Endothelial cell of umbilical vein (primary cell): Measurements from ENCODE around the gene BMPR1A. TPM values are rescaled to one million over a fixed set of nuclear protein-coding genes. Genes with fewer than 3 reads are reported as not detected.
"Not testable (repeated sequence)": the region's sequence is repeated elsewhere in the genome, so short reads cannot be mapped to it uniquely, and the experiment has no call there.

Experiments
- BruUV-seq: library from RNA; stranded (reverse); fragments of 400-500 nt; replicated peaks from 2 replicates; lab custom pipeline; 2021; lab: Mats Ljungman, UMichigan
- CTCF ChIA-PET: fragments of 300-600, 350-600 bp; sonication (Branson Sonifier 250); formaldehyde crosslinking; loops from one replicate; lab custom pipeline; 2021; ENCODE audit warnings: antibody characterized with exemption, inconsistent platforms; lab: Charles Lee
- POLR2A ChIA-PET: fragments of 300-600, 350-600 bp; sonication (Branson Sonifier 250); formaldehyde crosslinking; loops from one replicate; lab custom pipeline; 2021; ENCODE audit warnings: antibody characterized with exemption, inconsistent platforms; lab: Charles Lee
- DNase-seq: peaks from one replicate; pipeline ENCODE4 v3.0.0-alpha.2; 2011; ENCODE audit warnings: low read depth, low spot score
- FAIRE-seq: peaks from 2 replicates; lab custom pipeline; 2011; peaks lifted over from hg19 to GRCh38; lab: Jason Lieb, UNC
- H2AFZ ChIP-seq: 2 replicates; pipeline ENCODE4 v1.6.0; 2012; ENCODE audit warnings: low read depth, low read length, control low read depth, inconsistent platforms
- H3K27ac ChIP-seq: 2 replicates; pipeline ENCODE4 v1.5.1; 2011; ENCODE audit warnings: low read depth, mild to moderate bottlenecking, control low read depth, low read length, moderate library complexity; ENCODE audit not compliant: insufficient read depth
- H3K27me3 ChIP-seq, 2 experiments: 2 replicates each; pipeline versions ENCODE4 v1.6.0 to v1.6.1; 2011; ENCODE audit warnings: low read length in 2 of 2, mixed read lengths in 1 of 2; ENCODE audit not compliant: control insufficient read depth in 2 of 2, insufficient read depth in 2 of 2
- H3K36me3 ChIP-seq, 2 experiments: 2 replicates in 1 of 2; 3 replicates in 1 of 2; pipeline ENCODE4 v1.5.1; 2011; ENCODE audit warnings: low read length in 2 of 2, mild to moderate bottlenecking in 1 of 2, moderate library complexity in 1 of 2; ENCODE audit not compliant: control insufficient read depth in 2 of 2, insufficient read depth in 2 of 2; ENCODE audit errors: extremely low read depth in 1 of 2
- H3K4me1 ChIP-seq: 3 replicates; pipeline ENCODE4 v1.5.1; 2011; ENCODE audit warnings: mild to moderate bottlenecking, low read length; ENCODE audit not compliant: control insufficient read depth, insufficient read depth; ENCODE audit errors: extremely low read depth
- H3K4me2 ChIP-seq: 2 replicates; pipeline ENCODE4 v1.6.1; 2011; ENCODE audit warnings: low read length, control low read depth, mixed read lengths; ENCODE audit not compliant: insufficient read depth
- H3K4me3 ChIP-seq, 3 experiments: fragments of 200-600 bp in 1 of 3; sonication (generic), shearing (Covaris generic) in 1 of 3; replicated peaks in 1 of 3; 2 replicates each; pipeline ENCODE4 v1.5.1; 2011 to 2016; ENCODE audit warnings: control low read depth in 3 of 3, low read length in 3 of 3, mild to moderate bottlenecking in 2 of 3, inconsistent platforms in 1 of 3, low read depth in 1 of 3, moderate library complexity in 1 of 3; ENCODE audit not compliant: insufficient read depth in 1 of 3
- H3K79me2 ChIP-seq: 2 replicates; pipeline ENCODE4 v1.6.0; 2012; ENCODE audit warnings: low read length, inconsistent platforms; ENCODE audit not compliant: control insufficient read depth, insufficient read depth
- H3K9ac ChIP-seq: replicated peaks from 2 replicates; pipeline ENCODE3; 2011; ENCODE audit warnings: low read length, control low read depth; ENCODE audit not compliant: insufficient read depth; ENCODE audit errors: extremely low read depth
- H3K9me1 ChIP-seq: replicated peaks from 3 replicates; pipeline ENCODE4 v1.6.0; 2011; ENCODE audit warnings: mild to moderate bottlenecking, low read length; ENCODE audit not compliant: control insufficient read depth, insufficient read depth; ENCODE audit errors: extremely low read depth
- H3K9me3 ChIP-seq: replicated peaks from 2 replicates; pipeline ENCODE4 v1.5.1; 2012; ENCODE audit warnings: low read length, inconsistent platforms; ENCODE audit not compliant: control insufficient read depth, insufficient read depth
- H4K20me1 ChIP-seq: replicated peaks from 2 replicates; pipeline ENCODE3; 2011; ENCODE audit warnings: mild to moderate bottlenecking, low read length; ENCODE audit not compliant: control insufficient read depth, insufficient read depth; ENCODE audit errors: extremely low read depth
- EZH2 ChIP-seq: IDR thresholded peaks from 2 replicates; pipeline ENCODE4 v1.6.1; 2012; ENCODE audit warnings: borderline replicate concordance, low read depth, mild to moderate bottlenecking, moderate library complexity, low read length, inconsistent platforms; ENCODE audit not compliant: severe bottlenecking
- FOS ChIP-seq: IDR thresholded peaks from 2 replicates; pipeline ENCODE4 v1.6.1; 2011; ENCODE audit warnings: mild to moderate bottlenecking, low read length, moderate library complexity, borderline replicate concordance; ENCODE audit not compliant: insufficient read depth
- GATA2 ChIP-seq: IDR thresholded peaks from 2 replicates; pipeline ENCODE4 v1.7.0; 2011; ENCODE audit warnings: low read depth, mild to moderate bottlenecking, moderate library complexity, mixed read lengths, low read length; ENCODE audit not compliant: insufficient read length, insufficient read depth
- MAX ChIP-seq: IDR thresholded peaks from 2 replicates; pipeline ENCODE4 v1.6.1; 2011; ENCODE audit not compliant: insufficient read depth, insufficient read length
- MYC ChIP-seq: IDR thresholded peaks from one replicate; pipeline ENCODE4 v1.6.1; 2011; ENCODE audit warnings: mild to moderate bottlenecking, low read depth, low read length
- POLR2A ChIP-seq: IDR thresholded peaks from 2 replicates; pipeline ENCODE4 v1.6.1; 2012; ENCODE audit warnings: low read depth, mild to moderate bottlenecking, control low read depth, low read length
- dilution Hi-C: fragments of 300-500 bp; cut with MboI; formaldehyde crosslinking; loops from one replicate; pipeline ENCODE4 v1.15.0; 2019; ENCODE audit warnings: low sequenced_read_pairs; ENCODE audit not compliant: extremely low pct_ligation_motif_present
- intact Hi-C: fragments of 100-400 bp; cut with micrococcal nuclease; formaldehyde crosslinking; loops from one replicate; pipeline ENCODE4 v1.10.0; 2022
- polyA plus RNA-seq, 4 experiments: library from polyadenylated mRNA; depleted of rRNA in 3 of 4; stranded (reverse) in 3 of 4; unstranded in 1 of 4; fragments of >200 nt; gene quantifications; 2 replicates each; pipeline versions ENCODE4 v1.2.1 to v1.2.3, GENCODE V29; 2011 to 2012; ENCODE audit warnings: missing spikeins in 1 of 4
- total RNA-seq: library from RNA; stranded (reverse); gene quantifications from 2 replicates; pipeline ENCODE4 v1.2.3, GENCODE V29; 2021
- TF ChIP-seq, protein P1 (sequence below), 2 donors: IDR thresholded peaks; 1 replicate in 1 of 2; 2 replicates in 1 of 2; pipeline ENCODE4 v1.5.1; 2011; ENCODE audit warnings: low read length in 2 of 2, mild to moderate bottlenecking in 2 of 2, moderate library complexity in 2 of 2, control low read depth in 1 of 2, inconsistent platforms in 1 of 2, low read depth in 1 of 2; ENCODE audit not compliant: insufficient read depth in 1 of 2; ENCODE audit errors: extremely low read depth in 1 of 2

BMPR1A gene
- total and polyA plus RNA-seq, 2 donors (not counting 3 experiments of a cell fraction or from before 2014, with no cell fraction given), result not detected

- H3K4me2 ChIP-seq, result no peak overlapping the region
- H3K27ac ChIP-seq, result no peak overlapping the region
- ChIA-PET CTCF (interaction anchor here (1.2 kb wide), 1 partner anchor 104 kb away, joined by 3 read pairs; no protein-coding TSS in a partner anchor), POLR2A (no interaction called here)
- intact Hi-C loops, result no loop called here
- FAIRE-seq, result no peak
- no peaks in the 10 kb centered on the region for H3K36me3 ChIP-seq
- peaks cover 9% of the 10 kb centered on the region for H3K4me1 ChIP-seq
- H3K4me3 ChIP-seq, result no peak overlapping the region
- H3K9me1 ChIP-seq, result no peaks in the 10 kb centered on the region
- no peak for DNase-seq
- BruUV-seq, result no TSS peak
- no peaks in the 10 kb centered on the region for H3K9me3 ChIP-seq
- TF ChIP-seq, protein P1, sequence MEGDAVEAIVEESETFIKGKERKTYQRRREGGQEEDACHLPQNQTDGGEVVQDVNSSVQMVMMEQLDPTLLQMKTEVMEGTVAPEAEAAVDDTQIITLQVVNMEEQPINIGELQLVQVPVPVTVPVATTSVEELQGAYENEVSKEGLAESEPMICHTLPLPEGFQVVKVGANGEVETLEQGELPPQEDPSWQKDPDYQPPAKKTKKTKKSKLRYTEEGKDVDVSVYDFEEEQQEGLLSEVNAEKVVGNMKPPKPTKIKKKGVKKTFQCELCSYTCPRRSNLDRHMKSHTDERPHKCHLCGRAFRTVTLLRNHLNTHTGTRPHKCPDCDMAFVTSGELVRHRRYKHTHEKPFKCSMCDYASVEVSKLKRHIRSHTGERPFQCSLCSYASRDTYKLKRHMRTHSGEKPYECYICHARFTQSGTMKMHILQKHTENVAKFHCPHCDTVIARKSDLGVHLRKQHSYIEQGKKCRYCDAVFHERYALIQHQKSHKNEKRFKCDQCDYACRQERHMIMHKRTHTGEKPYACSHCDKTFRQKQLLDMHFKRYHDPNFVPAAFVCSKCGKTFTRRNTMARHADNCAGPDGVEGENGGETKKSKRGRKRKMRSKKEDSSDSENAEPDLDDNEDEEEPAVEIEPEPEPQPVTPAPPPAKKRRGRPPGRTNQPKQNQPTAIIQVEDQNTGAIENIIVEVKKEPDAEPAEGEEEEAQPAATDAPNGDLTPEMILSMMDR (IDR thresholded peaks at IDR 0.05; ENCODE audit: extremely low read depth in 1 of 2, insufficient read depth in 1 of 2, low read depth in 1 of 2, low read length in 2 of 2), result no peak
- no peak for TF ChIP-seq FOS
- TF ChIP-seq GATA2, result no peak
- no peak for TF ChIP-seq MAX
- TF ChIP-seq MYC, result no peak
- no peak for TF ChIP-seq POLR2A
- TF ChIP-seq EZH2, result no peak
- dilution Hi-C loops, result no loop called here
- H2AFZ ChIP-seq, result no peak overlapping the region
- no peak overlapping the region for H3K9ac ChIP-seq
- H4K20me1 ChIP-seq, result no peaks in the 10 kb centered on the region
- peaks cover 10% of the 10 kb centered on the region in 2 experiments for H3K27me3 ChIP-seq
- no peaks in the 10 kb centered on the region for H3K79me2 ChIP-seq
Measured at GRCh38 chr10:86863484-86863842, 107.0 kb downstream of the BMPR1A start.

DNA sequence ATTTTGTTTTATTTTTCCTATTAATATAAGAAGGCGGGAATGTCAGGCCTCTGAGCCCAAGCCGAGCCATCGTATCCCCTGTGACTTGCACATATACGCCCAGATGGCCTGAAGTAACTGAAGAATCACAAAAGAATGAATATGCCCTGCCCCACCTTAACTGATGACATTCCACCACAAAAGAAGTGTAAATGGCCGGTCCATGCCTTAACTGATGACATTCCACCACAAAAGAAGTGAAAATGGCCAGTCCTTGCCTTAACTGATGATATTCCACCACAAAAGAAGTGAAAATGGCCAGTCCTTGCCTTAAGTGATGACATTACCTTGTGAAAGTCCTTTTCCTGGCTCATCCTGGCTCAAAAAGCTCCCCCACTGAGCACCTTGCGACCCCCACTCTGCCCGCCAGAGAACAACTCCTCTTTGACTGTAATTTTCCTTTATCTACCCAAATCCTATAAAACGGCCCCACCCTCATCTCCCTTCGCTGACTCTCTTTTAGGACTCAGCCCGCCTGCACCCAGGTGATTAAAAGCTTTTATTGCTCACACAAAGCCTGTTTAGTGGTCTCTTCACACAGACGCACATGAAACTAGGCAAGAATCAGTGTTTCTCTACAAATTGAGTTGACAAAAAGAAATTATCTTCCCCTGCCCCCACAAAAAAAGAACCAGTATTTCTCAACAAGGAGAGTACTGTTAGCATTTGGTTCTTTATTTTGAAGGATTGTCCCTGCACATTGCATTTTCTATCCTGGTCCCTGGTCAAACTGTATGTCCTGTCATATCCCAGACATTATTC lies 108.8 kb downstream of the BMPR1A start:
- BruUV-seq, H3K4me2 ChIP-seq, FAIRE-seq, H4K20me1 ChIP-seq, H3K9me1 ChIP-seq, POLR2A ChIA-PET, H3K9me3 ChIP-seq, H3K79me2 ChIP-seq, H3K36me3 ChIP-seq, H2AFZ ChIP-seq, H3K4me3 ChIP-seq, intact Hi-C loops, H3K9ac ChIP-seq, H3K27ac ChIP-seq, DNase-seq, dilution Hi-C loops: not testable (repeated sequence)
- CTCF ChIA-PET, result interaction anchor here (0.6 to 0.7 kb wide), 3 partner anchors 12 to 477 kb away, joined by 3 read pairs; no protein-coding TSS in a partner anchor
- peaks cover 10 to 13% of the 10 kb centered on the region in 2 experiments for H3K27me3 ChIP-seq
- peaks cover 15% of the 10 kb centered on the region for H3K4me1 ChIP-seq
